HUES48 (cell line): Measurements from ENCODE around the gene TTC32.

Source experiments
- H3K27ac ChIP-seq: one replicate; pipeline ENCODE4 v1.7.0; 2013; ENCODE audit warnings: low read depth, low read length, inconsistent platforms
- H3K27me3 ChIP-seq: 2 replicates; pipeline ENCODE4 v1.6.1; 2013; ENCODE audit warnings: mild to moderate bottlenecking, low read length; ENCODE audit not compliant: control insufficient read depth, insufficient read depth
- H3K36me3 ChIP-seq: 2 replicates; pipeline ENCODE4 v1.6.1; 2013; ENCODE audit warnings: low read length; ENCODE audit not compliant: control insufficient read depth, insufficient read depth
- H3K4me1 ChIP-seq: 2 replicates; pipeline ENCODE4 v1.6.1; 2013; ENCODE audit warnings: mild to moderate bottlenecking, low read length; ENCODE audit not compliant: control insufficient read depth, insufficient read depth
- H3K4me3 ChIP-seq: 2 replicates; pipeline ENCODE4 v1.5.1; 2013; ENCODE audit warnings: mild to moderate bottlenecking, low read depth, low read length
- H3K9ac ChIP-seq: 2 replicates; pipeline ENCODE4 v1.6.1; 2013; ENCODE audit warnings: mild to moderate bottlenecking, low read depth, low read length, moderate library complexity
- H3K9me3 ChIP-seq: 2 replicates; pipeline ENCODE4 v1.6.1; 2013; ENCODE audit warnings: low read length; ENCODE audit not compliant: control insufficient read depth, insufficient read depth

Gene TTC32

DNA sequence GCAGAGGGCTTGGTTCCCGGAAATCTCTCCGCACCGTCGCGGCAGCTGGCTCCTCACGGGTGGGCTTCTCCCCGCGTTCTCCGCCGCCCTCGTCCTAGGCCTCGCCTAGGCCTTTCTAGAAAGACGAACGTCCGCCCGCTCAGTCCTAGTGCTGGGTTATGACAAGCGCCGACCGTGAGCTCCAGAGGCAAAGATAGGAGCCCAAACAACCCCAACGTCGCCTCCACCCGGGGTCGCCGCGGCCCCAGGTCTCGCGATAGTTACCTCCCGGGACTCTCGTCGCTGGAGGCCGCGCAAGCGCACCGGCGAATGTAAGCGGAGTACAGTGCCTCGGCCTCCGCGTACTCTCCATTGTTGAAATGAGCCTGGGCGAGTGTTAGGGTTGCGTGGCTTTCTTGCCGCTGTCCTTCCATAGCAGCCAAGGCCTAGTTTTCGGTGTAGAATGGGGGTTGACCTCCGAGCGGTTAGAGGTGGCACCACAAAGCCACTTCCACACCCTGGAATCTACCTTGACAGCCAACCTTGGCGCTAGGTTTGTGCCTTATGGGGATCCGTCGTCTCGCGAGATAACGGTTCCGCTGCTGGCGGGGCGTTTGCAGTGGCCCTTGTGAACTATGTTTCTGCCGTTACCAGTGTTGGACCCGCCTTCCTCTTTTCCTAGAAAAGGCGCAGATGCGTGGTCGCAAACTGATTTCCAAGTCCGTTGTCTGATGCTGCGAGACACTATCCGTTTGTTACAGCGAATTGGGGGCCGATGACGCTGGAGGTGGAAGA is at the start of gene TTC32:
TTC32 (minus strand) TSS at position 542 of the 774 bp plus-strand sequence; CDS start at position 413, 129 bp downstream.
- Histone ChIP-seq H3K9me3 (no peaks in the 10 kb centered on the region), H3K4me3 (peak within 1 kb of the TSS; percentile 88), H3K4me1 (peaks cover 13% of the 10 kb centered on the region), H3K9ac (peak within 1 kb of the TSS; percentile 94), H3K36me3 (peaks cover 3% of the 10 kb centered on the region; the same call in 1 of the 2 replicates), H3K27ac (peak within 1 kb of the TSS; percentile 95), H3K27me3 (no peaks in the 10 kb centered on the region)

DNA sequence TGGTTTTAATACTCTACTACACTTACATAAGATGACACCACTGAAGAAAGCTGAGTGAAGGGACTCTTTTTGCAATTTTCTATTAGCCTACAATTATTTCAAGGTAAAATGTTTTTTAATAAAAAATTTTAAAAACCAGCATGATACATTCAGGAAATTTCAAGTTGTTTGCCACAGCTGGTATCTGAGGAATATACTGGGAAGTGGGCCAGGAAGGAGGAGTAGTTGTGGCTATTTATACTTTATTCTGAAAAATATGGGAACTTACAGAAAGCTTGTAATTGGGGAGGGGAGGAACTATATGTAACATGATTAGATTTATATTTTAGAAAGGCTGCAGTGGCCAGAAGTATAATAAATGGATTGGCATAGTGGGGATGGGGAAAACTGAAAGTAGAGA is 47.3 kb upstream of the TTC32 start:
- peaks cover 19% of the 10 kb centered on the region for H3K4me1 ChIP-seq
- H3K4me3 ChIP-seq: no peak overlapping the region
- H3K27me3 ChIP-seq: no peaks in the 10 kb centered on the region
- peaks cover 66% of the 10 kb centered on the region for H3K36me3 ChIP-seq
- H3K9ac ChIP-seq: no peak overlapping the region
- no peak overlapping the region for H3K27ac ChIP-seq
- no peaks in the 10 kb centered on the region for H3K9me3 ChIP-seq

DNA sequence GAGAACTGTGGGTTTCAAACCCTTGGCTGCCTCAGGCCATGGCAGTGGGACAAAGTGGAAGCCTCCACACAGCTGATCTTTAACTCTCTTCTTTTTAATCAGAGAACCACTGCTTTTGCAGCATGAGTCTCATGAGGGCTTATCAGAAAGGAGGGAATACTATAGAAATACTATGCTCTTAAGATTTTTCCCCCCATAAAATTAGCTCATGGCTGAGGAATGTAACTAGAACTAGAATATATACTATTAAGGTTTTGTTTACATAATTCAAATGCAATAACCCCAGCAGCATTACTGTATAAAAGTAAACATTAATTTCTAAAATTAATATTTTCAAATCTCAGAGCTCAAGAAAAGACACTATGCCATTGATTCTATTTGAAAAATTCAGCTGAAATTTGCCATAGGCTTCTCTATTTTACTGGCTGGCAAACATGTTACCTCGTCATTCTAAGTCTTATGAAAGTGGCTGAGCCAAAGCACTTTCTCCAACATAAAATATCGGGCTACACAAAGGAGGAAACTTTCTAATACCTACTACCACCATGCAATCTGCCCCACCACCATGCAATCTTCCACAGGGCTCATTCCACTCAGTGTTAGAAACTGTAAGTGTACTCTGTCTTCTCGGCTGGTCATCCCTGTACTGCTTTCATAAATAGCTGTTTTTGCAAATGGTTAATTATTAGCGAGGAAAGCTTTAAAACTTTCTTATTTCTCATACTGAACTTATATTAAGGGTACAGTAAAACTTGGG is 45.6 kb upstream of the TTC32 start:
- Histone ChIP-seq H3K27ac (no peak overlapping the region), H3K36me3 (peaks cover 54% of the 10 kb centered on the region)

DNA sequence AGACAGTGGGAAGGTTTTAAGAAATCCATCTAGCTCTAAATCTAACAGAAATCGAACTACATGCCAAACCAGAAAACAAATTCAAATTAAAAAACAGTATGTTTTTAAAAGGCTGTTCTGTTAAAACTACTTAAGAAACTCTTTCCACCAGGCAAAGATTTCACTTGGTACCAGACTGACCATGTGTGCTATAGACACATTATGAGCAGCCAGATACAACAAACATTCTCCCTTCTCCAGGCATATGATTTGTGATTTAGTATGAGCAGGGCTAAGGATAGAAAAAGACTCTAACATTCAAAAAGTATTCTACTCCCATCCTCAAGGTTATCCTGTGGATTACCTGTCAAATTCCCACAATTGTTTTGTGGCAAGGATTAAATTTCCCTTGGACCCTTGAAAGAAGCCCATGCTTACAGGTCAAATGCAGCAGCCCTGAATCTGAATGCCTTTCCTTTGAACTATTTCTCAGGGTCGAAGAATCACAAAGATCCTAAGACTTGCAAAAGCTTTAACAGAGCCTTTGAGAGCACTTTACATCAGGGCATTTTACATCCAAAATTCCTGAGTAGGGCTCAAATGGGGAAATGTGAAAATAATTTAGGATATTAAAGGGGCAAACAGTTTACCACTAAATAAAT is 42.5 kb upstream of the TTC32 start:
- Histone ChIP-seq H3K27ac (peak overlapping the region; percentile 82), H3K9ac (peak overlapping the region; percentile 23; the same call in 1 of the 2 replicates), H3K4me1 (peaks cover 38% of the 10 kb centered on the region), H3K9me3 (no peaks in the 10 kb centered on the region), H3K27me3 (no peaks in the 10 kb centered on the region), H3K4me3 (peak overlapping the region; percentile 31), H3K36me3 (peaks cover 35% of the 10 kb centered on the region)

More for the DNA sequence above, 45.6 kb upstream of the TTC32 start:
- Histone ChIP-seq H3K4me3 (no peak overlapping the region), H3K4me1 (peaks cover 36% of the 10 kb centered on the region), H3K27me3 (no peaks in the 10 kb centered on the region), H3K9me3 (no peaks in the 10 kb centered on the region), H3K9ac (no peak overlapping the region)

DNA sequence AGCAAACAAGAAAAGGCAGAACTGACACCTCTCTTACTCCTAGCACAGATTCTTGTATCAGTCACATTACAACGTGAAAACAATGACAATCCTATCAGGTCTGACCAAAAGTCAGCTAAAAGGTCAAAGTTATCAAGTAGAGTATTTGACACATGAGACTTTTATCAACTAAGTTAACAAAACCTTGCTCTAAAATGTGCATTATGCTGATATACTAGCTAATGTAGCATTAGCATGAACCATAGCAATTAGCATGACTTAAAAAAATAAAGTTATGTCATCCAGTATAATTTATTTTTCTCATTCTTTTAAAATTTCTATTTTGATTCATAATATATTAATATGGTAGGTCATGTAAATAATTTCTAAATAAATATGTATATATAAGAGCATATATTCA is 41.4 kb upstream of the TTC32 start:
- Histone ChIP-seq H3K9me3 (no peaks in the 10 kb centered on the region), H3K36me3 (peaks cover 33% of the 10 kb centered on the region), H3K27ac (no peak overlapping the region), H3K4me3 (no peak overlapping the region), H3K27me3 (no peaks in the 10 kb centered on the region), H3K9ac (no peak overlapping the region), H3K4me1 (peaks cover 38% of the 10 kb centered on the region)

DNA sequence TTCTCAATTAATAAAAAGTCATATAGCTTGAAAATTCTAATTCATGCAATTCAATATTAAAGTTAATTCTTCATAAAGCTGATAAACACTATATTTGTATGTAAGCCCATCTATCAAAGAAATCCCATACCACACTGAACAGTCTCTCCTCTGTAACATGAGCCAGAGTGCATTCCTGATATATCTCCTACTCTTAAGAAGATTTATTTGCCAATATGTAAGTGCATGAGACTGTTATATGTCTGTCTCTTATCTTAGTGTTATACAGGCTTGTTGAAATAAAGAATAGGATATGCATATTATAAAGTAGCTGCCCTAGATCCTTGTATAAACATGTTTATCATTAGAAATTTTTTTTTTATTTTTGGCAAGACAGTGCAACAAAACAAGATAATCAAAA is 40.4 kb upstream of the TTC32 start:
- H3K36me3 ChIP-seq: peaks cover 34% of the 10 kb centered on the region

DNA sequence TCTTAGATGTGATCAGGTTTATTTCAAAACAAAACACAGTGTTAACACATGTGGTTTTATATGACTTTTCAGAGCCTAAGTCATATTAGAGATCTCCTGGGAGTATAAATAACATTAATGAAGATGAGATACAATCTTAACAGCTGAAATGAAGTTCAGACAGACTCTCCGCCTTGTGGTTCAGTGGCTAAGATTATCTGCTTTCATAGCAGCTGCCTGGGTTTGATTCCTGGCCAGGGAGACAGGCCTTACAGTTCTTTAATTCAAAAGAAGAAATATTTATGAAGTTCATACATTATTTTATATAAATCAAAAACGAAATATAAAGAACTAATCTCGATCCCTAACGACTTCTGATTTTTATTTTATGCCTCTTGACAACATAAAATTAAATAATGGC is 35.2 kb upstream of the TTC32 start:
- Histone ChIP-seq H3K9ac (no peak overlapping the region), H3K36me3 (peaks cover 70% of the 10 kb centered on the region), H3K9me3 (no peaks in the 10 kb centered on the region), H3K4me1 (no peaks in the 10 kb centered on the region), H3K27me3 (no peaks in the 10 kb centered on the region), H3K4me3 (no peak overlapping the region), H3K27ac (no peak overlapping the region)

More for the DNA sequence above, 40.4 kb upstream of the TTC32 start:
- Histone ChIP-seq H3K9me3 (no peaks in the 10 kb centered on the region), H3K4me3 (no peak overlapping the region), H3K27ac (no peak overlapping the region), H3K27me3 (no peaks in the 10 kb centered on the region), H3K4me1 (peaks cover 38% of the 10 kb centered on the region), H3K9ac (no peak overlapping the region)

DNA sequence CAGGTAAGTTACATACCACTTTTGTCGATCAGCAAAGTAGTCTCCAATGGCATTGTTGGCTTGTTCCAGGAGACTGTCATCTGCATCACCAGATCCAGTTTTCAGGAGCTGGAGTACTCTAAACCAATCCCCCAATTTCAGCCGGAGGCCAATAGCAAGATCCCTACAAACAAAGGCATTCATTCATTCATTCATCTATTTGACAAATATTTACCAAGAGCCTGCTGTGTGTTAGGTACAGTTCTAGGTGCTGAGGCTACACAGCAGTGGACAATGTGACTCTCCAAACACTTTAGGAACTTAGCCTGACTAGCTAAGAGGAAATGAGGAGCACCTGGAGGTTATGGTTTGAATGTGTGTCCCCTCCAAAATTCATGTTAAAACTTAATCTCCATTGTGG is 34.4 kb upstream of the TTC32 start:
- H3K27me3 ChIP-seq: no peaks in the 10 kb centered on the region
- H3K27ac ChIP-seq: no peak overlapping the region
- no peak overlapping the region for H3K9ac ChIP-seq
- no peak overlapping the region for H3K4me3 ChIP-seq
- no peaks in the 10 kb centered on the region for H3K4me1 ChIP-seq
- no peaks in the 10 kb centered on the region for H3K9me3 ChIP-seq
- peaks cover 73% of the 10 kb centered on the region for H3K36me3 ChIP-seq

DNA sequence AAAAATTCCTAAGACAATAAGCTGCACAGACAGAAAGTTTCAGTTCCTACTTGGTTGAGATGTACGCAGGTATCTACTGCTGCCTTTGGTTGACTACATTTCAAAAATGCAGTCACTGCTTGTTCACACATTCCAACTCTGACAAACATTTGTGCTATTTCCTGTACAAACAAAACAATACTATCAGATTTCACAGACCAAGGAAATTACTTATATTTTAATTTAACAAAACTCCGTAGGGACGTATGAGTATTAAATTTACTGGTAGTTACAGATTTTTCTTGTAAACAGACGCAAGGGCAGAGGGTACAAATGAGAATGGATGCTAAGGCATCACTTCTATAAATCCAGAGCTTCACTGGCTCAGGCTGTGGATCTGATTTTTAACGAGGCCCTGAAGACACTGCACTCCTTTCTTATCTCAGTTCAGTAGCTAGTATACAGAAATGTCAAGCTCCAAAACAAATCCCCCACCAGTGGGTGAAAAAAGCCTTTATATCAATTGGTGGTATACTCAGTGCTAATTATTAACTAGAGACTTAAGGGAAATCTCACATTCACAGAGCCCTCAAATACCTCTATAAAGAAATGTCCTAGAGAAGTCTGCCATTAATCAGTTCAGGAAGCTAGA is 31.7 kb upstream of the TTC32 start:
- Histone ChIP-seq H3K4me3 (no peak overlapping the region), H3K9ac (no peak overlapping the region), H3K27ac (no peak overlapping the region), H3K9me3 (peaks cover 10% of the 10 kb centered on the region), H3K27me3 (no peaks in the 10 kb centered on the region), H3K36me3 (peaks cover 94% of the 10 kb centered on the region), H3K4me1 (no peaks in the 10 kb centered on the region)

DNA sequence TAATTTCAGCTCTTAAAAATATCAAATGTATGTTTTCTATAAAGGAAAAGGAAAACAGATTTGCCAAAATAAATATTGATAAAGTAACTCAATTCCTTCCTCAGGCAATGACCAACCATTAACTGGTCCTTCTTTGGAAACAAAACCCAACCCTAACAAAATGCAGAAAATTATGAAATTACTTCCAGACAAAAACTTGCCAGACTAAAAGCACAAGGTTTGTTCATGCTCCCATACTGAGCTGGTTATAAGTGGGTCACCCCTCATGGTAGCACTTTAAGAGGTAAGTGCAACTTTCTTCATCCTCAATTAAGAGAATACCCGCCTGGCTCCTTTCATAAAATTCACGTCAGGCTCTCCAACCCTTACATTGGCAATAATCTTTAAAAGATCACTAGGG is 31.1 kb upstream of the TTC32 start:
- Histone ChIP-seq H3K4me3 (no peak overlapping the region), H3K27ac (no peak overlapping the region)

More for the DNA sequence above, 31.1 kb upstream of the TTC32 start:
- Histone ChIP-seq H3K9ac (no peak overlapping the region), H3K36me3 (peaks cover 92% of the 10 kb centered on the region), H3K9me3 (peaks cover 12% of the 10 kb centered on the region), H3K4me1 (no peaks in the 10 kb centered on the region), H3K27me3 (no peaks in the 10 kb centered on the region)
